AG08395 (cell line): ENCODE measurements around the gene DNAJC10.

Experiments used
- DNase-seq: peaks from one replicate; pipeline ENCODE4 v3.0.0; 2012; ENCODE audit warnings: mixed read lengths, low spot score

Gene DNAJC10

GRCh38 chr2:182834293-182834692 lies 118.2 kb downstream of the DNAJC10 start:
- DNase-seq: no peak

GRCh38 chr2:182836451-182836850 lies 120.4 kb downstream of the DNAJC10 start:
- no peak for DNase-seq
